CD4-positive, CD25-positive, alpha-beta regulatory T cell (primary cell): ENCODE data around the gene DDT. TPM values are rescaled to one million over a fixed set of nuclear protein-coding genes. Genes with fewer than 3 reads are reported as not detected.

ENCODE experiments used
- polyA plus RNA-seq, 4 donors: library from polyadenylated mRNA; unstranded; fragments of 300-500 nt; fragmentation: Illumina TruSeq; gene quantifications; one replicate each; pipeline ENCODE4 v1.2.3, GENCODE V29; 2021
- total RNA-seq: library from RNA; stranded (reverse); gene quantifications from one replicate; pipeline ENCODE4 v1.2.3, GENCODE V29; 2022

Gene DDT
- total and polyA plus RNA-seq, 5 donors from 2014 or later, result 68.0 to 142 (median 124) TPM

Other genes with a start within 250 kb of the DDT start
- 2.0 TPM for gene ZNF70, start 223.3 kb downstream of the DDT start, total RNA-seq
- under 1 TPM; 0.06 to 0.49 (median 0.27) TPM for gene ZNF70, start 223.3 kb downstream of the DDT start, polyA plus RNA-seq
- gene VPREB3, start 220.0 kb downstream of the DDT start, total RNA-seq, result 0.89 TPM
- 1 to 10 TPM in 2 of 4 donors, under 1 TPM in 1, not detected in 1; 0.74 to 4.5 (median 2.1) TPM for gene VPREB3, start 220.0 kb downstream of the DDT start, polyA plus RNA-seq
- 0.96 TPM for gene C22orf15, start 211.5 kb downstream of the DDT start, total RNA-seq
- 1 to 10 TPM in 1 of 4 donors, under 1 TPM in 3; 0.76 to 1.6 (median 0.85) TPM for gene C22orf15, start 211.5 kb downstream of the DDT start, polyA plus RNA-seq
- 30.6 TPM for gene CHCHD10, start 206.5 kb downstream of the DDT start, total RNA-seq
- 10 to 100 TPM; 16.3 to 31.7 (median 19.8) TPM for gene CHCHD10, start 206.5 kb downstream of the DDT start, polyA plus RNA-seq
- 0.52 TPM for gene MMP11, start 201.6 kb downstream of the DDT start, total RNA-seq
- 1 to 10 TPM in 2 of 4 donors, under 1 TPM in 1, not detected in 1; 0.99 to 1.7 (median 1.0) TPM for gene MMP11, start 201.6 kb downstream of the DDT start, polyA plus RNA-seq
- gene SMARCB1, start 187.5 kb downstream of the DDT start, total RNA-seq, result 58.4 TPM
- gene SMARCB1, start 187.5 kb downstream of the DDT start, polyA plus RNA-seq, result 10 to 100 TPM; 28.3 to 30.8 (median 29.7) TPM
- 1.0 TPM for gene DERL3, start 135.4 kb downstream of the DDT start, total RNA-seq
- under 1 TPM in 1 of 4 donors, not detected in 3; 0.53 TPM for gene DERL3, start 135.4 kb downstream of the DDT start, polyA plus RNA-seq
- gene SLC2A11, start 116.6 kb downstream of the DDT start, total RNA-seq, result 8.6 TPM
- gene SLC2A11, start 116.6 kb downstream of the DDT start, polyA plus RNA-seq, result 1 to 10 TPM; 2.5 to 4.6 (median 4.1) TPM
- gene MIF, start 80.1 kb downstream of the DDT start, total RNA-seq, result 202 TPM
- gene MIF, start 80.1 kb downstream of the DDT start, polyA plus RNA-seq, result 1,000 to 10,000 TPM; 1,100 to 1,384 (median 1,231) TPM
- not detected for gene GSTT2B, start 13.2 kb downstream of the DDT start, total RNA-seq
- gene GSTT2B, start 13.2 kb downstream of the DDT start, polyA plus RNA-seq, result not detected
- gene DDTL, start 7.6 kb downstream of the DDT start, total RNA-seq, result 4.4 TPM
- 1 to 10 TPM; 1.2 to 3.2 (median 2.1) TPM for gene DDTL, start 7.6 kb downstream of the DDT start, polyA plus RNA-seq
- gene GSTT2, start 5.7 kb upstream of the DDT start, total RNA-seq, result not detected
- gene GSTT2, start 5.7 kb upstream of the DDT start, polyA plus RNA-seq, result not detected
- not detected for gene GSTT4, start 31.0 kb upstream of the DDT start, total RNA-seq
- gene GSTT4, start 31.0 kb upstream of the DDT start, polyA plus RNA-seq, result not detected
- 116 TPM for gene CABIN1, start 36.9 kb upstream of the DDT start, total RNA-seq
- 1 to 10 TPM; 6.1 to 8.2 (median 7.1) TPM for gene CABIN1, start 36.9 kb upstream of the DDT start, polyA plus RNA-seq
- 0.81 TPM for gene SUSD2, start 207.0 kb upstream of the DDT start, total RNA-seq
- gene SUSD2, start 207.0 kb upstream of the DDT start, polyA plus RNA-seq, result under 1 TPM in 1 of 4 donors, not detected in 3; 0.06 TPM